Prostate gland (tissue), 2 donors: ENCODE data around the gene TASOR2.

Experiments used
- CTCF ChIP-seq, 4 experiments: fragments of 200-600 bp in 2 of 4; fragments of 450-650 bp in 2 of 4; sonication (generic) in 2 of 4; IDR thresholded peaks; 1 replicate in 3 of 4; 2 replicates in 1 of 4; pipeline ENCODE4 v1.5.1; 2016 to 2019; ENCODE audit warnings: antibody characterized with exemption in 4 of 4, mild to moderate bottlenecking in 2 of 4, moderate library complexity in 2 of 4
- POLR2A ChIP-seq: fragments of 450-650 bp; IDR thresholded peaks from one replicate; pipeline ENCODE4 v1.6.1; 2016; ENCODE audit warnings: antibody characterized with exemption, mild to moderate bottlenecking

DNA sequence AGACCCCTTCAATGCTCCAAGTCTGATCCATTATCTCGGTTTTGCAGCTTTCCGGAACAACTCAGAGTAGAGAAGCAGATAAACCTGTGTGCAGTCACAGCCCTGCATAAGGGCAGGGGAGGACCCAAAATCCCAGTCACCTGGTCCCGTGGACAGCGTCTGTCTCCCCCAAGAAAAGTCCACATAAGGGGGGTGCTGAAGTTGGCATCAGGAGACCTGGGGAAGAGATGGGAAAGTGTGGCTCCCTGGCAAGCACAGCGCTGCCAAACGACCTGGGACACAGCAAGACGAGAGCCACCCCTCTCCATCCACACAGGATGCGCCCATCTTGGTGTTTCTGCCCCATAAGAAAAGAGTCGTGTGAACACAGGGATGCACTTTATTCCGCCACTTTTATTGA lies 46.1 kb upstream of the TASOR2 start:
- TF ChIP-seq CTCF (IDR thresholded peaks at IDR 0.05) (no peak), POLR2A (no peak)
